Stomach (tissue), 9 donors: ENCODE data around the gene EEF1A2. TPM values are rescaled to one million over a fixed set of nuclear protein-coding genes. Genes with fewer than 3 reads are reported as not detected.

Experiments
- DNase-seq, 2 donors: peaks; one replicate each; pipeline versions ENCODE4 v3.0.0 to v3.0.0-alpha.2; 2013 to 2019
- H3K27ac ChIP-seq, 5 donors: fragments of 200-600 bp in 4 of 5; sonication (generic) in 4 of 5; one replicate each; pipeline ENCODE4 v1.5.1; 2013 to 2019; ENCODE audit warnings: mild to moderate bottlenecking in 1 of 5, moderate library complexity in 1 of 5
- H3K27me3 ChIP-seq, 3 donors: fragments of 200-600 bp; sonication (generic); one replicate each; pipeline ENCODE4 v1.5.1; 2017 to 2019; ENCODE audit warnings: mixed run types in 1 of 3
- H3K36me3 ChIP-seq, 4 donors: fragments of 200-600 bp; sonication (generic); 1 replicate in 3 of 4; 2 replicates in 1 of 4; pipeline ENCODE4 v1.5.1; 2016 to 2019
- H3K4me1 ChIP-seq, 4 donors: fragments of 200-600 bp; sonication (generic); one replicate each; pipeline ENCODE4 v1.5.1; 2016 to 2019
- H3K4me3 ChIP-seq, 4 donors: fragments of 200-600 bp; sonication (generic) in 3 of 4; one replicate each; pipeline ENCODE4 v1.5.1; 2016 to 2019; ENCODE audit warnings: mild to moderate bottlenecking in 1 of 4
- H3K9me3 ChIP-seq, 4 donors: fragments of 200-600 bp; sonication (generic); one replicate each; pipeline ENCODE4 v1.5.1; 2016 to 2019
- CTCF ChIP-seq, 7 experiments: fragments of 450-650 bp in 4 of 7; fragments of 200-600 bp in 3 of 7; sonication (generic) in 3 of 7; IDR thresholded peaks; one replicate each; pipeline ENCODE4 v1.5.1; 2016 to 2019; ENCODE audit warnings: antibody characterized with exemption in 7 of 7, control low read depth in 2 of 7, mild to moderate bottlenecking in 1 of 7
- EP300 ChIP-seq: sonication (generic); formaldehyde crosslinking; IDR thresholded peaks from one replicate; pipeline ENCODE4 v1.6.1; 2017; ENCODE audit warnings: antibody characterized with exemption
- POLR2A ChIP-seq, 4 donors: fragments of 450-650 bp; IDR thresholded peaks; one replicate each; pipeline ENCODE4 v1.6.1; 2016; ENCODE audit warnings: antibody characterized with exemption in 4 of 4, control low read depth in 2 of 4, mild to moderate bottlenecking in 1 of 4, moderate library complexity in 1 of 4
- POLR2AphosphoS5 ChIP-seq, 3 donors: sonication (generic); formaldehyde crosslinking; IDR thresholded peaks; one replicate each; pipeline ENCODE4 v1.6.1; 2016; ENCODE audit warnings: antibody characterized with exemption in 3 of 3
- WGBS, 5 donors: extraction: QIAGEN DNeasy Blood & Tissue Kit in 3 of 5; methylation state at CpG; one replicate each; pipeline versions ENCODE4 v1.1.5 to v1.1.7; 2013 to 2018; 5-methylcytosine and 5-hydroxymethylcytosine counted together
- intact Hi-C: fragments of 100-400 bp; cut with DNase I; formaldehyde crosslinking; loops from one replicate; pipeline ENCODE4 v1.15.1; 2023; ENCODE audit warnings: low total_unique reads
- polyA plus RNA-seq, 3 donors: library from polyadenylated mRNA; stranded (reverse); fragments of 200-250 nt; gene quantifications; one replicate each; pipeline ENCODE4 v1.2.3, GENCODE V29; 2013
- total RNA-seq, 5 donors: library from RNA; depleted of rRNA; stranded (reverse); fragments of >200 nt; gene quantifications; one replicate each; pipeline versions ENCODE4 v1.1.0 to v1.2.3, GENCODE V29; 2014 to 2016
- donor health status: healthy with polysubstance abuse.
- donor health status: Bipolar disorder and iron deficiency.
- donor health status: healthy.

Gene EEF1A2
- total and polyA plus RNA-seq, 8 donors = 0.58 to 64.8 (median 23.8) TPM; not detected in 1

GRCh38 chr20:63439866-63440265 is 59.0 kb downstream of the EEF1A2 start:
- 84 to 93% (median 88%) methylated on average over 11 to 15 of the region's 15 CpGs for WGBS, 5 donors
- DNase-seq = no peak
- no peaks in the 10 kb centered on the region for H3K4me1 ChIP-seq
- H3K9me3 ChIP-seq = no peaks in the 10 kb centered on the region
- H3K4me3 ChIP-seq = no peak overlapping the region
- no peaks in the 10 kb centered on the region for H3K36me3 ChIP-seq
- H3K27me3 ChIP-seq = peaks cover 0 to 63% (median 10%) of the 10 kb centered on the region in 3 donors
- intact Hi-C loops = no loop called here
- TF ChIP-seq POLR2A (IDR thresholded peaks at IDR 0.05) (no peak), POLR2AphosphoS5 (IDR thresholded peaks at IDR 0.05) (no peak), CTCF (IDR thresholded peaks at IDR 0.05) (no peak), EP300 (no peak)
- no peak overlapping the region for H3K27ac ChIP-seq

- H3K36me3 ChIP-seq = no peaks in the 10 kb centered on the region
- DNase-seq = no peak
- H3K4me3 ChIP-seq = no peak overlapping the region
- intact Hi-C loops = no loop called here
- H3K27ac ChIP-seq = no peak overlapping the region
- H3K9me3 ChIP-seq = no peaks in the 10 kb centered on the region
- peaks cover 0 to 75% (median 15%) of the 10 kb centered on the region in 3 donors for H3K27me3 ChIP-seq
- H3K4me1 ChIP-seq = no peaks in the 10 kb centered on the region
- TF ChIP-seq POLR2AphosphoS5 (IDR thresholded peaks at IDR 0.05) (no peak), EP300 (no peak), CTCF (IDR thresholded peaks at IDR 0.05) (no peak), POLR2A (IDR thresholded peaks at IDR 0.05) (no peak)
- WGBS, 5 donors = 73 to 82% (median 77%) methylated on average over 7 to 12 of the region's 12 CpGs
These were observed 60.8 kb downstream of the EEF1A2 start for GRCh38 chr20:63438121-63438520.

Other genes with a start within 250 kb of the EEF1A2 start
- gene NKAIN4, start 244.6 kb downstream of the EEF1A2 start, total RNA-seq = 1 to 10 TPM in 1 of 5 donors, not detected in 4; 4.4 TPM
- gene NKAIN4, start 244.6 kb downstream of the EEF1A2 start, polyA plus RNA-seq = 1 to 10 TPM in 1 of 3 donors, under 1 TPM in 1, not detected in 1; 0.28 to 1.2 TPM
- gene ARFGAP1, start 226.3 kb downstream of the EEF1A2 start, total RNA-seq = 100 to 1,000 TPM in 3 of 5 donors, 10 to 100 TPM in 2; 51.3 to 146 (median 100) TPM
- 10 to 100 TPM; 51.5 to 53.2 (median 51.5) TPM for gene ARFGAP1, start 226.3 kb downstream of the EEF1A2 start, polyA plus RNA-seq
- gene COL20A1, start 205.9 kb downstream of the EEF1A2 start, total RNA-seq = 1 to 10 TPM in 1 of 5 donors, not detected in 4; 2.4 TPM
- under 1 TPM in 1 of 3 donors, not detected in 2; 0.53 TPM for gene COL20A1, start 205.9 kb downstream of the EEF1A2 start, polyA plus RNA-seq
- gene CHRNA4, start 137.7 kb downstream of the EEF1A2 start, total RNA-seq = under 1 TPM in 1 of 5 donors, not detected in 4; under 0.01 TPM
- gene CHRNA4, start 137.7 kb downstream of the EEF1A2 start, polyA plus RNA-seq = under 1 TPM in 1 of 3 donors, not detected in 2; 0.15 TPM
- gene KCNQ2, start 26.4 kb downstream of the EEF1A2 start, total RNA-seq = 1 to 10 TPM in 1 of 5 donors, not detected in 4; 2.2 TPM
- under 1 TPM in 2 of 3 donors, not detected in 1; 0.03 to 0.25 TPM for gene KCNQ2, start 26.4 kb downstream of the EEF1A2 start, polyA plus RNA-seq
- 100 to 1,000 TPM in 2 of 5 donors, 10 to 100 TPM in 2, 1 to 10 TPM in 1; 1.8 to 213 (median 84.8) TPM for gene PPDPF, start 21.7 kb upstream of the EEF1A2 start, total RNA-seq
- gene PPDPF, start 21.7 kb upstream of the EEF1A2 start, polyA plus RNA-seq = 100 to 1,000 TPM; 570 to 756 (median 749) TPM
- gene PTK6, start 38.3 kb upstream of the EEF1A2 start, total RNA-seq = 10 to 100 TPM; 10.3 to 98.5 (median 22.2) TPM
- 10 to 100 TPM in 2 of 3 donors, 1 to 10 TPM in 1; 7.7 to 32.5 (median 23.6) TPM for gene PTK6, start 38.3 kb upstream of the EEF1A2 start, polyA plus RNA-seq
- gene SRMS, start 48.7 kb upstream of the EEF1A2 start, total RNA-seq = 1 to 10 TPM in 1 of 5 donors, under 1 TPM in 1, not detected in 3; 0.87 to 3.5 TPM
- gene SRMS, start 48.7 kb upstream of the EEF1A2 start, polyA plus RNA-seq = 1 to 10 TPM in 1 of 3 donors, not detected in 2; 2.1 TPM
- gene FNDC11, start 55.1 kb upstream of the EEF1A2 start, total RNA-seq = 1 to 10 TPM in 1 of 5 donors, under 1 TPM in 1, not detected in 3; 0.55 to 1.2 TPM
- gene FNDC11, start 55.1 kb upstream of the EEF1A2 start, polyA plus RNA-seq = 1 to 10 TPM in 1 of 3 donors, under 1 TPM in 2; 0.25 to 3.1 (median 0.50) TPM
- 10 to 100 TPM; 27.4 to 95.5 (median 41.2) TPM for gene HELZ2, start 75.2 kb upstream of the EEF1A2 start, total RNA-seq
- gene HELZ2, start 75.2 kb upstream of the EEF1A2 start, polyA plus RNA-seq = 1 to 10 TPM; 4.4 to 7.3 (median 6.9) TPM
- 10 to 100 TPM in 2 of 5 donors, 1 to 10 TPM in 3; 1.8 to 20.4 (median 8.3) TPM for gene GMEB2, start 128.0 kb upstream of the EEF1A2 start, total RNA-seq
- gene GMEB2, start 128.0 kb upstream of the EEF1A2 start, polyA plus RNA-seq = 1 to 10 TPM; 5.4 to 7.5 (median 7.4) TPM
- 10 to 100 TPM in 2 of 5 donors, 1 to 10 TPM in 2, under 1 TPM in 1; 0.87 to 13.4 (median 5.5) TPM for gene STMN3, start 154.3 kb upstream of the EEF1A2 start, total RNA-seq
- gene STMN3, start 154.3 kb upstream of the EEF1A2 start, polyA plus RNA-seq = 10 to 100 TPM; 12.3 to 14.8 (median 12.5) TPM
- 10 to 100 TPM; 13.6 to 70.4 (median 32.7) TPM for gene RTEL1, start 159.2 kb upstream of the EEF1A2 start, total RNA-seq
- 1 to 10 TPM; 7.6 to 10.0 (median 9.2) TPM for gene RTEL1, start 159.2 kb upstream of the EEF1A2 start, polyA plus RNA-seq
- 10 to 100 TPM in 1 of 5 donors, 1 to 10 TPM in 3, not detected in 1; 1.1 to 16.9 (median 3.2) TPM for gene TNFRSF6B, start 197.6 kb upstream of the EEF1A2 start, total RNA-seq
- gene TNFRSF6B, start 197.6 kb upstream of the EEF1A2 start, polyA plus RNA-seq = 10 to 100 TPM in 1 of 3 donors, 1 to 10 TPM in 2; 8.5 to 26.2 (median 9.5) TPM
- gene ARFRP1, start 208.9 kb upstream of the EEF1A2 start, total RNA-seq = 100 to 1,000 TPM in 1 of 5 donors, 10 to 100 TPM in 3, 1 to 10 TPM in 1; 7.6 to 103 (median 35.8) TPM
- 10 to 100 TPM; 30.2 to 56.2 (median 35.9) TPM for gene ARFRP1, start 208.9 kb upstream of the EEF1A2 start, polyA plus RNA-seq
- gene ZGPAT, start 209.0 kb upstream of the EEF1A2 start, total RNA-seq = 10 to 100 TPM; 12.3 to 49.6 (median 39.3) TPM
- gene ZGPAT, start 209.0 kb upstream of the EEF1A2 start, polyA plus RNA-seq = 10 to 100 TPM; 29.9 to 41.7 (median 37.7) TPM
- 100 to 1,000 TPM in 1 of 5 donors, 10 to 100 TPM in 2, 1 to 10 TPM in 2; 3.6 to 117 (median 16.8) TPM for gene LIME1, start 237.6 kb upstream of the EEF1A2 start, total RNA-seq
- gene LIME1, start 237.6 kb upstream of the EEF1A2 start, polyA plus RNA-seq = 10 to 100 TPM; 17.1 to 24.3 (median 19.9) TPM
- 10 to 100 TPM in 3 of 5 donors, 1 to 10 TPM in 2; 7.1 to 60.5 (median 25.9) TPM for gene SLC2A4RG, start 240.7 kb upstream of the EEF1A2 start, total RNA-seq
- gene SLC2A4RG, start 240.7 kb upstream of the EEF1A2 start, polyA plus RNA-seq = 10 to 100 TPM; 40.1 to 76.9 (median 57.4) TPM